Activated CD4-positive, alpha-beta T cell treated with anti-CD3 and anti-CD28 coated beads, Interleukin-2, amount 10 ng/mL, durations not matched to agents 24 days and 14 days (primary cell): Measurements from ENCODE around the gene BACH2. TPM values are rescaled to one million over a fixed set of nuclear protein-coding genes. Genes with fewer than 3 reads are reported as not detected.
"Not testable (repeated sequence)": the region's sequence is repeated elsewhere in the genome, so short reads cannot be mapped to it uniquely, and the experiment has no call there.

ENCODE experiments used
- DNase-seq: peaks from one replicate; pipeline ENCODE4 v3.0.0; 2022
- H3K27ac Mint-ChIP-seq: one replicate; pipeline ENCODE4 v1.8.0; 2022; ENCODE audit warnings: mild to moderate bottlenecking, mixed read lengths
- H3K27me3 Mint-ChIP-seq: one replicate; pipeline ENCODE4 v1.8.0; 2022; ENCODE audit warnings: mixed read lengths
- H3K36me3 Mint-ChIP-seq: one replicate; pipeline ENCODE4 v1.8.0; 2022; ENCODE audit warnings: low read depth, mild to moderate bottlenecking, mixed read lengths
- H3K4me1 Mint-ChIP-seq: one replicate; pipeline ENCODE4 v1.8.0; 2021; ENCODE audit warnings: mixed read lengths
- H3K4me3 Mint-ChIP-seq: one replicate; pipeline ENCODE4 v1.8.0; 2022; ENCODE audit warnings: mild to moderate bottlenecking, moderate library complexity, mixed read lengths
- H3K9me3 Mint-ChIP-seq: one replicate; pipeline ENCODE4 v1.8.0; 2021; ENCODE audit warnings: mixed read lengths
- intact Hi-C: fragments of 100-400 bp; cut with micrococcal nuclease; formaldehyde crosslinking; loops from one replicate; pipeline ENCODE4 v1.15.1; 2023
- total RNA-seq: library from RNA; stranded (reverse); gene quantifications from 2 replicates; pipeline ENCODE4 v1.2.3, GENCODE V29; 2022

BACH2 gene
- total RNA-seq, 1 donor from 2014 or later, result 69.2 TPM

- H3K27me3 Mint-ChIP-seq, intact Hi-C loops, DNase-seq, H3K9me3 Mint-ChIP-seq, H3K27ac Mint-ChIP-seq, H3K4me3 Mint-ChIP-seq: not testable (repeated sequence)
- peaks cover 39% of the 10 kb centered on the region for H3K36me3 Mint-ChIP-seq
- peaks cover 15% of the 10 kb centered on the region for H3K4me1 Mint-ChIP-seq
Measured at GRCh38 chr6:90166155-90166924, 130.3 kb downstream of the BACH2 start.

GRCh38 chr6:90162648-90163387 lies 133.8 kb downstream of the BACH2 start:
- H3K9me3 Mint-ChIP-seq, result no peaks in the 10 kb centered on the region
- intact Hi-C loops, result no loop called here
- no peak overlapping the region for H3K27ac Mint-ChIP-seq
- H3K36me3 Mint-ChIP-seq, result peaks cover 27% of the 10 kb centered on the region
- peaks cover 28% of the 10 kb centered on the region for H3K4me1 Mint-ChIP-seq
- no peak overlapping the region for H3K4me3 Mint-ChIP-seq
- no peak for DNase-seq
- H3K27me3 Mint-ChIP-seq, result no peaks in the 10 kb centered on the region

- H3K36me3 Mint-ChIP-seq, result peaks cover 21% of the 10 kb centered on the region
- H3K9me3 Mint-ChIP-seq, result no peaks in the 10 kb centered on the region
- H3K4me1 Mint-ChIP-seq, result peaks cover 49% of the 10 kb centered on the region
- no peak overlapping the region for H3K27ac Mint-ChIP-seq
- intact Hi-C loops, result no loop called here
- H3K27me3 Mint-ChIP-seq, result no peaks in the 10 kb centered on the region
- H3K4me3 Mint-ChIP-seq, result no peak overlapping the region
- DNase-seq, result peak; percentile 55
Measured at GRCh38 chr6:90160013-90160412, 136.6 kb downstream of the BACH2 start.

DNA sequence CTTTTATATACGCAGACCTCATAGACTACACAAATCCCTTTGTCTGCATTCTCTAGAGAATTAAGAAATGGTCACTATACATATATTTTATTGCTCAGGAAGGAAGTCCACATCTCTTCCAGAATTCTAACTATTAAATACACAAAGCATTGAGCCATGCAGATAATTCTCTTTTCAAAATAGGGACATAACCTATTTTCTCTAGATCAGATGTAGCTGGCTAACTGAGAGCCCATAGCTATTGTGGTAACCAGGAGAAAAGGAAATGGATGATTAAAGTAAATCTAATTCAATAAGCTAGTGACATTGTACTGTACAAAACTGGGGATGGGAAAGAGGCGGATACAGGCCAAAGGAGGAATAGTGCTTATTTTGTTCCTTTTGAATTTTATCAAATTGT lies 137.2 kb downstream of the BACH2 start:
- no peaks in the 10 kb centered on the region for H3K27me3 Mint-ChIP-seq
- no peaks in the 10 kb centered on the region for H3K9me3 Mint-ChIP-seq
- peaks cover 54% of the 10 kb centered on the region for H3K4me1 Mint-ChIP-seq
- H3K4me3 Mint-ChIP-seq, result no peak overlapping the region
- no peak for DNase-seq
- peak overlapping the region; percentile 49 for H3K27ac Mint-ChIP-seq
- peaks cover 20% of the 10 kb centered on the region for H3K36me3 Mint-ChIP-seq
- intact Hi-C loops, result loop anchor here (5.0 kb wide), 1 partner anchor 37 kb away; no protein-coding TSS in a partner anchor

- H3K4me3 Mint-ChIP-seq, result no peak overlapping the region
- H3K27me3 Mint-ChIP-seq, result no peaks in the 10 kb centered on the region
- no peaks in the 10 kb centered on the region for H3K9me3 Mint-ChIP-seq
- peaks cover 57% of the 10 kb centered on the region for H3K4me1 Mint-ChIP-seq
- peak overlapping the region; percentile 7 for H3K27ac Mint-ChIP-seq
- H3K36me3 Mint-ChIP-seq, result peaks cover 19% of the 10 kb centered on the region
- intact Hi-C loops, result loop anchor here (5.0 kb wide), 1 partner anchor 37 kb away; no protein-coding TSS in a partner anchor
- DNase-seq, result no peak
Measured at GRCh38 chr6:90158936-90159335, 137.7 kb downstream of the BACH2 start.

DNA sequence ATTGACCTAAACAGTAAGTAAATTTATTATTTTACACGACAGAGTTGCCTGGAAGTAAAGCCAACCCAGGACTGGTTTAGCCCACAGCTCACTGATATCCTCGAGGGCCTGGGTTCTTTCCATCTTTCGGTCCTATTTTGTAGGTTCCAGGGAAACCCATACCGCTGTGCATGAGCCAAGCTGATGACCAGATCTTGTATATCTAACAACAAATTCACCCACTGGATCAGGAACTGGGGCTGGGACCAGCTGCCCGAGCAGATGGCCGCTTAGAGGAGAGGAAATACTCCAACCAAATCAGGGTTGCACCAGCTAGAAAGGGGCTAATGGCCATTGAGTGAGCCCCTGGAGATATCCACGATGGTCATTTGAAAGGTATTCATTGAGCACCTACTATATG lies 139.2 kb downstream of the BACH2 start:
- Mint-ChIP-seq H3K4me1 (peaks cover 57% of the 10 kb centered on the region), H3K36me3 (peaks cover 16% of the 10 kb centered on the region), H3K27ac (peak overlapping the region; percentile 84), H3K9me3 (no peaks in the 10 kb centered on the region), H3K4me3 (no peak overlapping the region), H3K27me3 (no peaks in the 10 kb centered on the region)
- intact Hi-C loops, result loop anchor here (1.0 to 5.0 kb wide), 3 partner anchors 8 to 35 kb away; no protein-coding TSS in a partner anchor
- no peak for DNase-seq

DNA sequence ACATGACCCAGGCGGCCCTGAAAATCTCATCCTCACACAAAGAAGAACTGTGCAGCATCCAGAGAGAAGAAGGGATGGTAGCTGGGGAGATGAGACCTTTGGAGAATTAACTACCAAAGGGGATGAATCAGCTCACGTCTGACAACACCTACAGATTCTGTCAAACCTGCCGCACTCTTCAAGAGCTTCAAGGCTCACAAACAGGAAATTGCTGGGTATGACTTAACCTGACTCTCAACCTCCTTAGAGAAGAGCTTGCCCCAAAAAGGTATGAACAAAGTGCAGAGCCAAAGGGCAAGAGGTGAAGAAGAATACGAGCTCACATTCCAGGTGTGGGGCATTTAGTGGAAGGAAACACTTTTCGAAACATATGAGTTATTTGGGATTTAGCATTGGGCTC lies 139.8 kb downstream of the BACH2 start:
- peak; percentile 84 for DNase-seq
- Mint-ChIP-seq H3K36me3 (peaks cover 15% of the 10 kb centered on the region), H3K9me3 (no peaks in the 10 kb centered on the region), H3K27me3 (no peaks in the 10 kb centered on the region), H3K4me3 (peak overlapping the region; percentile 62), H3K27ac (peak overlapping the region; percentile 84), H3K4me1 (peaks cover 57% of the 10 kb centered on the region)
- intact Hi-C loops, result loop anchor here (1.0 to 5.0 kb wide), 3 partner anchors 8 to 35 kb away; no protein-coding TSS in a partner anchor

DNA sequence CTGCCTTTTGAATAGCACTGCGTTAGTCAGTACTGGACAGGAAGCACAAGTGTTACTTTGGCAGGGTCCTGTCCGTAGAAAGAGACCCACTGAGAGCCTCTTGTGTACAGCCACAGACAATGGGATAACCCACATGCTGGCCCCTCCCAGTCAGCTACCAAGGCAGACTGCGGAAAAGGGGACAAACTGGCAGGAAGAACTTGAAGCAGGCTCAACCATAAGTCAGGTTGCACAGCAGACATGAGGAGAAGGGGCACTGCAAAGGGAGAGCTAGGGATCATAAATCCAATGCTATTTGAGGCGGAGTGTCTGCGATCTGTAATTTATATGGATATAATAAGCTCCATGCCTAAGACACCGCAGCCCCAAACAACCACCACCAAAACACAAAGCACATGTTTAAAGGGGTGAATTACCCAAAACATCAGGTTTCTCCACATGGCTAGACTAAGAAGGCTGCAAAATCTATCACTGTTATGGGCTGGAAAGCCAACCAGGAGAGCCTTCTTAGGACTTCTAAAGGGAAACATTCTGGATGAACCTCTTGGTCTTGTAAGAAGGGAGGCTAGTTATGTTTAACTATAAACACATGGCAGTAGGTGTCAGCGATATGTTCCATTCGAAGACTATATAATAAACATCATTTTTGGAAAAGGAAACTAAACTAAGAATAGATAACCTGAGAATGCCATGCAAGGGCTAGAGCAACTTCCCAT lies 141.7 kb downstream of the BACH2 start:
- Mint-ChIP-seq H3K27ac (peak overlapping the region; percentile 31), H3K4me1 (peaks cover 61% of the 10 kb centered on the region), H3K4me3 (no peak overlapping the region), H3K9me3 (peaks cover 6% of the 10 kb centered on the region), H3K36me3 (peaks cover 19% of the 10 kb centered on the region), H3K27me3 (no peaks in the 10 kb centered on the region)
- intact Hi-C loops, result loop anchor here (1.0 to 5.0 kb wide), 2 partner anchors 10 to 33 kb away; no protein-coding TSS in a partner anchor
- no peak for DNase-seq

DNA sequence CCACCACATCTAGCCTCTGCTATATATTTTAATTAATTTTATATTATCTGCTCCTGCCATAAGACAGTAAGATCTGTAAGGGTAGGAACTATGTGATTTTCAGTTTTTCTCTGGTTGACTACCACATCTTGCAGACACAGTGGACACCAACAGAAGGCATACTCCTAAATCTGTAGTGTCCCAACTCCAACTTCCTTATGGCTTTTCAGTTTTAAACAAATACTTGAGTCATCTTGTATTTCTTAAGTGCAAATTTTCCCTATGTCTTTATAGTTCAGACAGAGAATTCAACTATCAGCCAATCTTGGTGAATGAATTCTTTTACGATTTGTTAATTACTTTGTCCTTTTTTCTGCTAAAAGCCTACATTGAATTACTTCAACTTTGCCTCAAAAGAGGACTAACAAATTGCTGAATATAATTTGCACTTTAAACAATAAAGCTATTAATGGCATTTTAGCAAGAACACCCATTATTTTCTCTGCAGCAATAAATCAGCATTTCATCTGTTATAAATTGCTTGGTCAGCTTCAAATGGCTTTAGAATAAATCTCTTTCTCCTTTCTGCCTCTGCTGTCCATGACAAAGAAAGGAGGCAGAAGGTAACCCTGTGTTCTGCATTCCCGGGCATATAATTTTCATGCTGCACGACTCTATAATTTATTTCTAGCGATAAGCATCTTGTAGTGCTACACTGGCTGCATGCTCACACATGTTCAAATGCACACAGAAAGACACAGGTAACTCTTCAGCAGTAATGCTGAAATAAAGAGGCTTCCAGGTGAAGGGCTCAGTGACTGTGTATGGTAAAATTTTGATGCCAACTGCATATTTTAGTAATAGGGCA lies 144.8 kb downstream of the BACH2 start:
- Mint-ChIP-seq H3K4me1 (peaks cover 58% of the 10 kb centered on the region), H3K36me3 (peaks cover 17% of the 10 kb centered on the region)

GRCh38 chr6:90149280-90149679 lies 147.4 kb downstream of the BACH2 start:
- H3K4me3 Mint-ChIP-seq, result peak overlapping the region; percentile 8
- peak overlapping the region; percentile 64 for H3K27ac Mint-ChIP-seq
- DNase-seq, result peak; percentile 54
- peaks cover 20% of the 10 kb centered on the region for H3K36me3 Mint-ChIP-seq
- peaks cover 6% of the 10 kb centered on the region for H3K9me3 Mint-ChIP-seq
- H3K4me1 Mint-ChIP-seq, result peaks cover 61% of the 10 kb centered on the region
- H3K27me3 Mint-ChIP-seq, result no peaks in the 10 kb centered on the region
- intact Hi-C loops, result loop anchor here (1.0 kb wide), 1 partner anchor 8 kb away; no protein-coding TSS in a partner anchor

More for the DNA sequence above, 144.8 kb downstream of the BACH2 start:
- Mint-ChIP-seq H3K9me3 (peaks cover 6% of the 10 kb centered on the region), H3K27ac (no peak overlapping the region), H3K27me3 (no peaks in the 10 kb centered on the region), H3K4me3 (no peak overlapping the region)
- intact Hi-C loops, result no loop called here
- DNase-seq, result no peak

DNA sequence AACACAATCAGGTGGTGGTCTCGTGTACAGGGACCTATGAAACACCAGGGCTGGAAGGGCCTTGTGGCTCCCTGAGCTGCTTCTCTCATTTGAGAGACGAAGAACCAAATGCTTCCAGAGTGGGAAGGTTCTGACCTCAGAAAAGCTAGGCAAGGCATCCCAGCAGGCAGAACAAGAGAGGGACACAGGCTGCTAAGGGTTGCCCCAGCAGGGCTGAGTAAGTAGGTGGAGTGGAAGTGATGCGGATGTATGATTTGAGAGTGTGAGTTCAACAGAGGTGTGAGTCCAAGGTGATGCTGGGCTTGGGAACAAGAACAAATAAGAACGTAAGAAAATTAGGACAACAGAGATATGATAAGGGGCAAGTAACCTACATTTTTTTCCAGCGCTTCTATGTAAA lies 147.8 kb downstream of the BACH2 start:
- Mint-ChIP-seq H3K9me3 (peaks cover 6% of the 10 kb centered on the region), H3K27ac (peak overlapping the region; percentile 64), H3K4me3 (peak overlapping the region; percentile 8), H3K4me1 (peaks cover 62% of the 10 kb centered on the region), H3K36me3 (peaks cover 19% of the 10 kb centered on the region), H3K27me3 (no peaks in the 10 kb centered on the region)
- intact Hi-C loops, result loop anchor here (1.0 kb wide), 1 partner anchor 8 kb away; no protein-coding TSS in a partner anchor
- peak; percentile 54 for DNase-seq

DNA sequence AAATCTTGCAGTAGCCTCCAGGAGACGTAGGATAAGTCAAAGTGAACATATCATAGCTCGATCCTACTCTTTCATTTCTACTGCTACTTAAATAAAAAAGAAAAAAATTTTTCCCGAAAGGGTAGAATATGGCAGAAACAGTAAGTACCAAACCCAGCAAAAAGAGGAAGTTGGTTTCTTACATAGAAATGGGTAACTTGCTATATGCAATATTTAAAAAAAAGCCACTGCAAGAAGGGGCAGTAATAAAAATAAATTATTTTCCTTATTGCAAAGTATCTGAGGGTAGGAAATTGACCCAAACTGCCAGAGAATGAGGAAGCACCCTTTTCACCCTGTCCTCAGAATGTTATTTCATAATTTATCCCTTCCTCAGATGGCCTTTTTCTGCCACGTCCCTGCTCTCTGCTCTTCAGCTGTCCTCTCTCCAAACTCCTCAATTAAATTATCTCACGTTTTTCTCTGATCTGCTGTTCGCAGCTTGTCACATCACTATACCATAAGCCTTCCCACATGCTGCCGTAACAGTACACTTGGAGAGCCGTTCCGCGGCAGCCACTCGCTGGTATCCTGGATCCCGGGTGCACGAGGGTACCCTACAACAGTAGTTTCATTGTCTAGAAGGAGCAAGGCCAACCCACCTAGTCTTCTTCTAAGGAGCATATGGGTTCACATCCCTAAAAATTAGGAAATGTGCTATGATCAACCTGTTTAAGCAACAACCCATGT lies 149.6 kb downstream of the BACH2 start:
- H3K36me3 Mint-ChIP-seq, result peaks cover 22% of the 10 kb centered on the region
- peaks cover 6% of the 10 kb centered on the region for H3K9me3 Mint-ChIP-seq
- no peak overlapping the region for H3K27ac Mint-ChIP-seq
- no peaks in the 10 kb centered on the region for H3K27me3 Mint-ChIP-seq
- intact Hi-C loops, result no loop called here
- no peak for DNase-seq
- peaks cover 64% of the 10 kb centered on the region for H3K4me1 Mint-ChIP-seq
- H3K4me3 Mint-ChIP-seq, result no peak overlapping the region
